GM19372 (cell line): Measurements from ENCODE around the gene ATF7IP.
"Not testable (repeated sequence)": the region's sequence is repeated elsewhere in the genome, so short reads cannot be mapped to it uniquely, and the experiment has no call there.

ENCODE experiments used
- ATAC-seq: cut with Tn5 transposase; IDR thresholded peaks from one replicate; pipeline ENCODE4 v1.9.1; 2021; ENCODE audit warnings: mild to moderate bottlenecking, low read depth, moderate library complexity; ENCODE audit not compliant: unreplicated experiment

ATF7IP gene

GRCh38 chr12:14366209-14367039, 942 bp downstream of the ATF7IP start:
- ATAC-seq = no peak

- peak; percentile 32 for ATAC-seq
Observed at GRCh38 chr12:14367040-14367661, 1.7 kb downstream of the ATF7IP start.

- no peak for ATAC-seq
Observed at GRCh38 chr12:14369311-14369710, 3.8 kb downstream of the ATF7IP start.

GRCh38 chr12:14373217-14373616, 7.7 kb downstream of the ATF7IP start:
- no peak for ATAC-seq

GRCh38 chr12:14379508-14379907, 14.0 kb downstream of the ATF7IP start:
- ATAC-seq = no peak

GRCh38 chr12:14384783-14385638, 19.5 kb downstream of the ATF7IP start:
- peak; percentile 92 for ATAC-seq

- ATAC-seq = no peak
Observed at GRCh38 chr12:14387219-14387871, 21.9 kb downstream of the ATF7IP start.

GRCh38 chr12:14390449-14390848, 25.0 kb downstream of the ATF7IP start:
- no peak for ATAC-seq

GRCh38 chr12:14390870-14391530, 25.5 kb downstream of the ATF7IP start:
- ATAC-seq = no peak

GRCh38 chr12:14393751-14394150, 28.3 kb downstream of the ATF7IP start:
- ATAC-seq = no peak

- ATAC-seq = peak; percentile 61
Observed at GRCh38 chr12:14394317-14395073, 29.0 kb downstream of the ATF7IP start.

GRCh38 chr12:14395074-14395778, 29.7 kb downstream of the ATF7IP start:
- peak; percentile 40 for ATAC-seq

GRCh38 chr12:14396071-14396470, 30.6 kb downstream of the ATF7IP start:
- peak; percentile 58 for ATAC-seq

GRCh38 chr12:14399871-14400270, 34.4 kb downstream of the ATF7IP start:
- no peak for ATAC-seq

- no peak for ATAC-seq
Observed at GRCh38 chr12:14400599-14400998, 35.1 kb downstream of the ATF7IP start.

GRCh38 chr12:14401267-14401666, 35.8 kb downstream of the ATF7IP start:
- ATAC-seq = not testable (repeated sequence)

GRCh38 chr12:14402697-14403096, 37.2 kb downstream of the ATF7IP start:
- ATAC-seq = no peak

- ATAC-seq = peak; percentile 18
Observed at GRCh38 chr12:14403293-14403692, 37.8 kb downstream of the ATF7IP start.
